CD4-positive, alpha-beta memory T cell (primary cell): ENCODE results near the gene TPSB2. TPM values are rescaled to one million over a fixed set of nuclear protein-coding genes. Genes with fewer than 3 reads are reported as not detected.

Source experiments
- CTCF ChIA-PET: fragments of 350-600 bp; sonication (Branson Sonifier 250); formaldehyde crosslinking; loops from one replicate; lab custom pipeline; 2021; ENCODE audit warnings: inconsistent platforms; ENCODE audit not compliant: partially characterized antibody; lab: Charles Lee
- POLR2A ChIA-PET: fragments of 350-600 bp; sonication (Branson Sonifier 250); formaldehyde crosslinking; loops from one replicate; lab custom pipeline; 2021; ENCODE audit not compliant: partially characterized antibody; lab: Charles Lee
- DNase-seq, 5 donors: peaks; one replicate each; pipeline versions ENCODE4 v3.0.0 to v3.0.0-alpha.2; 2020 to 2022; ENCODE audit warnings: mixed read lengths in 1 of 5
- H3K27ac ChIP-seq: one replicate; pipeline ENCODE4 v1.7.0; 2013; ENCODE audit warnings: low read depth, low read length
- H3K27me3 ChIP-seq: 2 replicates; pipeline ENCODE4 v1.7.0; 2013; ENCODE audit warnings: mild to moderate bottlenecking, low read length, moderate library complexity; ENCODE audit not compliant: insufficient read depth
- H3K36me3 ChIP-seq: 2 replicates; pipeline ENCODE4 v1.7.0; 2013; ENCODE audit warnings: mild to moderate bottlenecking, low read length, moderate library complexity; ENCODE audit not compliant: insufficient read depth
- H3K4me1 ChIP-seq: 2 replicates; pipeline ENCODE4 v1.7.0; 2013; ENCODE audit warnings: mild to moderate bottlenecking, low read length, moderate library complexity; ENCODE audit not compliant: insufficient read depth
- H3K4me3 ChIP-seq, 2 donors: one replicate each; pipeline ENCODE4 v1.7.0; 2013; ENCODE audit warnings: low read length in 2 of 2, mild to moderate bottlenecking in 1 of 2
- H3K9me3 ChIP-seq, 2 donors: one replicate each; pipeline ENCODE4 v1.7.0; 2013; ENCODE audit warnings: low read length in 2 of 2, control low read depth in 1 of 2; ENCODE audit not compliant: control insufficient read depth in 1 of 2
- H3K27ac Mint-ChIP-seq, 7 donors: one replicate each; pipeline ENCODE4 v1.8.0; 2020 to 2021; ENCODE audit warnings: mixed read lengths in 7 of 7, mild to moderate bottlenecking in 6 of 7, inconsistent platforms in 3 of 7, moderate library complexity in 3 of 7
- H3K27me3 Mint-ChIP-seq, 2 donors: one replicate each; pipeline ENCODE4 v1.8.0; 2020 to 2021; ENCODE audit warnings: mixed read lengths in 2 of 2
- H3K36me3 Mint-ChIP-seq, 2 donors: one replicate each; pipeline ENCODE4 v1.8.0; 2020 to 2021; ENCODE audit warnings: mixed read lengths in 2 of 2, inconsistent platforms in 1 of 2, mild to moderate bottlenecking in 1 of 2
- H3K4me1 Mint-ChIP-seq, 4 donors: one replicate each; pipeline ENCODE4 v1.8.0; 2020 to 2021; ENCODE audit warnings: mixed read lengths in 4 of 4, mild to moderate bottlenecking in 1 of 4
- H3K4me3 Mint-ChIP-seq, 8 donors: one replicate each; pipeline ENCODE4 v1.8.0; 2020 to 2021; ENCODE audit warnings: mixed read lengths in 8 of 8, mild to moderate bottlenecking in 7 of 8, moderate library complexity in 6 of 8, inconsistent platforms in 3 of 8
- H3K9me3 Mint-ChIP-seq, 8 donors: one replicate each; pipeline ENCODE4 v1.8.0; 2020 to 2021; ENCODE audit warnings: mixed read lengths in 8 of 8, mild to moderate bottlenecking in 5 of 8, inconsistent platforms in 3 of 8, moderate library complexity in 1 of 8
- intact Hi-C: fragments of 100-400 bp; cut with micrococcal nuclease; formaldehyde crosslinking; loops from one replicate; pipeline ENCODE4 v1.15.1; 2023
- polyA plus RNA-seq, 2 donors: library from polyadenylated mRNA; unstranded; fragments of 300-500 nt; fragmentation: Illumina TruSeq; gene quantifications; one replicate each; pipeline ENCODE4 v1.2.3, GENCODE V29; 2021
- total RNA-seq, 2 experiments: library from RNA; stranded (reverse); gene quantifications; one replicate each; pipeline ENCODE4 v1.2.3, GENCODE V29; 2021

The TPSB2 gene
- total and polyA plus RNA-seq, 4 experiments from 2014 or later: not detected

- Mint-ChIP-seq H3K36me3 (no peaks in the 10 kb centered on the region), H3K9me3 (no peaks in the 10 kb centered on the region), H3K4me3 (no peak overlapping the region), H3K27ac (no peak overlapping the region), H3K27me3 (peaks cover 9 to 12% of the 10 kb centered on the region in 2 donors), H3K4me1 (peaks cover 0 to 5% (median 3%) of the 10 kb centered on the region in 4 donors)
- no peak for DNase-seq
- Histone ChIP-seq H3K27me3 (no peaks in the 10 kb centered on the region), H3K4me1 (no peaks in the 10 kb centered on the region), H3K36me3 (no peaks in the 10 kb centered on the region), H3K27ac (no peak overlapping the region), H3K9me3 (no peaks in the 10 kb centered on the region), H3K4me3 (no peak overlapping the region)
- POLR2A ChIA-PET: no interaction called here
- intact Hi-C loops: no loop called here
- CTCF ChIA-PET: no interaction called here
These were observed 35.2 kb upstream of the TPSB2 start for GRCh38 chr16:1265090-1265630.

- Histone ChIP-seq H3K36me3 (no peaks in the 10 kb centered on the region), H3K4me1 (peaks cover 2% of the 10 kb centered on the region), H3K4me3 (no peak overlapping the region), H3K27me3 (no peaks in the 10 kb centered on the region), H3K9me3 (no peaks in the 10 kb centered on the region), H3K27ac (no peak overlapping the region)
- ChIA-PET POLR2A (no interaction called here), CTCF (no interaction called here)
- peak overlapping the region in 2 of 7 donors; percentile 12 to 60 for H3K27ac Mint-ChIP-seq
- peaks cover 9 to 12% of the 10 kb centered on the region in 2 donors for H3K27me3 Mint-ChIP-seq
- H3K9me3 Mint-ChIP-seq: no peaks in the 10 kb centered on the region
- intact Hi-C loops: no loop called here
- DNase-seq: no peak
- H3K4me1 Mint-ChIP-seq: peaks cover 0 to 5% (median 3%) of the 10 kb centered on the region in 4 donors
- no peaks in the 10 kb centered on the region for H3K36me3 Mint-ChIP-seq
- no peak overlapping the region for H3K4me3 Mint-ChIP-seq
These were observed 34.5 kb upstream of the TPSB2 start for GRCh38 chr16:1264345-1265089.

DNA sequence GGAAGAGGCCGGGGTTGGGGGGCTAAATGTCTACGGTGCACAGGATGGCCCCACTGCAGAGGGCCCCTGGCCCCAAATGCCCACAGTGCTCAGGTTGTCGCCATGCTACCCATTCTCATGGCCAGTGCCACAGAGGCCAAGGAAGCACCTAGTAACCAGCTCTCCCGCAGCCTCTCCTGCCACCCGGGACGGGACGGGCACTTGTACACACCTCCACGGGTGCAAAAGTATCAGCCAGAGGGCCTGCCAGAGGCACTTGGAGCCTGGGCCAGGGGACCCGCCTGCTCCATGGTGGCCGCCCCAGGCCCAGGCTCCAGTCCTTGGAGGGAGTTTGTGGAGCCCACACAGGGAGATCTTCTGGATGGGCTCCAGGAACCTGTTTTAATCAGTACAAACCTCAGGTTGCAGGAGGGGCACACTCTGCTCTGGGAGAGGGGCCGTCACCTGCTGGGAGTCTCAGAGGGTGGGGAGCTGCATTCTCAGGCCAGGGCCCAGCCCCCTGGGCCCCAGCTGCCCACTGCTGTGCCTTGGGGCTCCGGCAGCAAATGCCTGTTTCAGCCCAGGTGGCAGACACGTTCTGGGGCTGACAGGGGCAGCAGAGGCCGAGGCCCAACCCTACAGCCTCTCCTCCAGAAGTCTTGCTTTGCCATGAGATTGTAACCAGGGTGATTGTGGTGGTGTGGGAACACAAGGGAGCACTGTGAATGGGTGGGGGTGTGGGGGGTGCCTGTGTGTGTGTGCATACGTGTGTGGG is 33.8 kb upstream of the TPSB2 start:
- Histone ChIP-seq H3K36me3 (no peaks in the 10 kb centered on the region), H3K27me3 (no peaks in the 10 kb centered on the region), H3K27ac (no peak overlapping the region), H3K4me3 (no peak overlapping the region), H3K9me3 (no peaks in the 10 kb centered on the region), H3K4me1 (peaks cover 10% of the 10 kb centered on the region)
- no peak overlapping the region for H3K4me3 Mint-ChIP-seq
- H3K27me3 Mint-ChIP-seq: peaks cover 14 to 17% of the 10 kb centered on the region in 2 donors
- no peaks in the 10 kb centered on the region for H3K9me3 Mint-ChIP-seq
- H3K36me3 Mint-ChIP-seq: no peaks in the 10 kb centered on the region
- H3K27ac Mint-ChIP-seq: peak overlapping the region in 1 of 7 donors; percentile 60
- no peak for DNase-seq
- intact Hi-C loops: no loop called here
- ChIA-PET POLR2A (no interaction called here), CTCF (no interaction called here)
- peaks cover 3 to 10% (median 8%) of the 10 kb centered on the region in 4 donors for H3K4me1 Mint-ChIP-seq

DNA sequence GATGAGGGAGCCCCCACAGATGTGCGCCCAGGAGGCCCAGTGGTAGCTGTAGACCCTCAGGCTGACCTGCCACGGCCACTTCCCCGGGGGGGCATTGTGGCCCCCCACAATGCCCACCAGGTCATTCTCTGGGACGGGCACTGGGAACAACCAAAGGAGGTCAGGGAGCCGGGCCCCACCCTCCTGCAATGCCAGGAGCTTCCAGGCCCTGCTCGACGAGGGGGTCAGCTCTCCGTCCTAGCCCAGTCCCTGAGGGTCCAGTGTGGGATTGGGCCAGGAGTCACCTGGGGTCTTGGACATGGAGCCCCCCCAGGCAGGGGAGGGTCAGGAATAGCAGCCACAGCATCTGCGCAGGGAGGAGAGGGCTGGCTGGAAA is 32.9 kb upstream of the TPSB2 start:
- DNase-seq: no peak
- Histone ChIP-seq H3K36me3 (no peaks in the 10 kb centered on the region), H3K4me1 (peaks cover 10% of the 10 kb centered on the region), H3K4me3 (no peak overlapping the region), H3K9me3 (no peaks in the 10 kb centered on the region), H3K27ac (no peak overlapping the region), H3K27me3 (no peaks in the 10 kb centered on the region)
- H3K4me1 Mint-ChIP-seq: peaks cover 4 to 11% (median 9%) of the 10 kb centered on the region in 4 donors
- POLR2A ChIA-PET: no interaction called here
- intact Hi-C loops: no loop called here
- H3K9me3 Mint-ChIP-seq: no peaks in the 10 kb centered on the region
- H3K4me3 Mint-ChIP-seq: no peak overlapping the region
- H3K27ac Mint-ChIP-seq: no peak overlapping the region
- CTCF ChIA-PET: no interaction called here
- H3K27me3 Mint-ChIP-seq: peaks cover 14 to 17% of the 10 kb centered on the region in 2 donors
- no peaks in the 10 kb centered on the region for H3K36me3 Mint-ChIP-seq

DNA sequence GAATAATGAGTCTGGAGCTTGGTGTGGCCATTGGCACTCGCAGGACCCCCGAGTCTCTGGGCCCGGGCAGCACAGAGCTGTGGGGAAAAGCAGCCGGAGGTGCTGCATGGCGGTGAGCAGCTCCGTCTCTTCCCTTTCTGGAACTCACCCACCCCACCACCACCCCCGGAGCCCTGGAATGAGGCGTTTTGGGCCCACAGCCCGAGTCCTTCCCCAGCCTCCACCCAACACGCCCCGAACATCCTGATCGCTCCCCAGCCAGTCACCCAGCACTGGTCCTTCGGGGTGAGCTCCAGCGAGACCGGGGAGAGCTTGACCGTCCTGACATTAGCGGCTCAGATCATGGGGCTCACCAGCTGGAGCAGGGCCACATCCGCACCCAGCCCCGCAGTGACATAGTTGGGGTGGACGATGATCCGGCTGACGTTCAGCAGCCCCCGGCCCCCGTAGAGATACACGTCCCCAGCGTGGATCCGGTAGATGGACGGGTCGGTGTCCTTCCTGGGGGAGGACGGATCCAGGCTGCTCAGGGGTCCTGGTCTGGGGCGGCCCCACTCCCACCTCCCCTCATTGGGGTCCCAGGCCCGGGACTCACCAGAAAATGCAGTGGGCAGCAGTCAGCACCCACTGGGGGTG is 32.3 kb upstream of the TPSB2 start:
- H3K27ac Mint-ChIP-seq: no peak overlapping the region
- no peaks in the 10 kb centered on the region for H3K36me3 Mint-ChIP-seq
- ChIA-PET CTCF (interaction anchor here (1.0 kb wide), 1 partner anchor 15 kb away, joined by 3 read pairs; no protein-coding TSS in a partner anchor), POLR2A (no interaction called here)
- Histone ChIP-seq H3K9me3 (no peaks in the 10 kb centered on the region), H3K27me3 (no peaks in the 10 kb centered on the region), H3K36me3 (no peaks in the 10 kb centered on the region), H3K4me3 (no peak overlapping the region), H3K27ac (no peak overlapping the region), H3K4me1 (peaks cover 10% of the 10 kb centered on the region)
- no peak overlapping the region for H3K4me3 Mint-ChIP-seq
- intact Hi-C loops: no loop called here
- peaks cover 4 to 11% (median 9%) of the 10 kb centered on the region in 4 donors for H3K4me1 Mint-ChIP-seq
- H3K9me3 Mint-ChIP-seq: no peaks in the 10 kb centered on the region
- no peak for DNase-seq
- peaks cover 14 to 17% of the 10 kb centered on the region in 2 donors for H3K27me3 Mint-ChIP-seq

DNA sequence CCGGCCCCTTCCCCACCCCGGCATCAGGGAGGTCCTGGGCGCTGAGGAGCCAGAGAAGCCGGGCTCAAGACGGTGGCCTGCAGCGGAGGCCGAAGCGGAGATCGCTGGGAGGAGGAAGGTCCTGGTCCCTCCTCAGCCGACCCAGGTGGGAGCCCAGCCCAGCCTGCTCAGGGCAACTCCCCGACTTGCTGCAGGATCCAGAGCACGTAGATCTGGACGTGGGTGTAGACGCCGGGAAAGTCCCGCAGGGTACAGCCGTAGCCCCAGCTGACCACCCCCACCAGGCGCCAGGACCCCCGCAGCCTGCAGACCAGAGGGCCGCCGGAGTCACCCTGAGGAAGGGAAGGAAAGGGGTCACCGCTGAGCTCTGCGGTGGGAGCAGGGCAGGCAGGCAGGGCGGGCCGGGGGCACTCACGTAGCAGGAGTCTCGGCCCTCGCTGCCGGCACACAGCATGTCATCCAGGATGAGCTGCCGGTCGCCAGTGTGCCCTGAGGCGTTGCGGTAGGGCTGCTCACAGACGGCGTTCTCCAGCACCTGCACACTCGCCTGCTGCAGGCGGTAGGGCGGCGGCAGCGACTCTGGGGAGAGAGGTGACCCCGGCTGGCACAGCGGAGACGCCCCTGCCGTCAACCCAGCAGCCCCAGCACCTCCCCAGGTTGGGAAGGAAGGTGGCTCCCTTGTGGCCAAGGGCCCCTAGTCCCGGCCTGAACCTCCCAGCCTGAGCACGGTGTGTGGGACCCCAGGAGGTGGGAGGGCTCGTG is 31.3 kb upstream of the TPSB2 start:
- H3K27ac Mint-ChIP-seq: no peak overlapping the region
- H3K27ac ChIP-seq: no peak overlapping the region
- H3K4me1 ChIP-seq: peaks cover 10% of the 10 kb centered on the region
- peaks cover 17% of the 10 kb centered on the region in 2 donors for H3K27me3 Mint-ChIP-seq
- H3K4me3 ChIP-seq: no peak overlapping the region
- H3K9me3 Mint-ChIP-seq: no peaks in the 10 kb centered on the region
- intact Hi-C loops: no loop called here
- no peaks in the 10 kb centered on the region for H3K9me3 ChIP-seq
- peaks cover 4 to 11% (median 9%) of the 10 kb centered on the region in 4 donors for H3K4me1 Mint-ChIP-seq
- ChIA-PET POLR2A (no interaction called here), CTCF (interaction anchor here (1.0 kb wide), 1 partner anchor 14 kb away, joined by 3 read pairs; no protein-coding TSS in a partner anchor)
- no peak overlapping the region for H3K4me3 Mint-ChIP-seq
- no peak for DNase-seq
- no peaks in the 10 kb centered on the region for H3K36me3 ChIP-seq
- H3K27me3 ChIP-seq: no peaks in the 10 kb centered on the region
- no peaks in the 10 kb centered on the region for H3K36me3 Mint-ChIP-seq
